Measurements from ENCODE around the gene TNFRSF25.

TNFRSF25 gene, protein sequence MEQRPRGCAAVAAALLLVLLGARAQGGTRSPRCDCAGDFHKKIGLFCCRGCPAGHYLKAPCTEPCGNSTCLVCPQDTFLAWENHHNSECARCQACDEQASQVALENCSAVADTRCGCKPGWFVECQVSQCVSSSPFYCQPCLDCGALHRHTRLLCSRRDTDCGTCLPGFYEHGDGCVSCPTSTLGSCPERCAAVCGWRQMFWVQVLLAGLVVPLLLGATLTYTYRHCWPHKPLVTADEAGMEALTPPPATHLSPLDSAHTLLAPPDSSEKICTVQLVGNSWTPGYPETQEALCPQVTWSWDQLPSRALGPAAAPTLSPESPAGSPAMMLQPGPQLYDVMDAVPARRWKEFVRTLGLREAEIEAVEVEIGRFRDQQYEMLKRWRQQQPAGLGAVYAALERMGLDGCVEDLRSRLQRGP
- total RNA-seq = 87.3 to 346 (median 126) reads per million in 4 experiments

DNA sequence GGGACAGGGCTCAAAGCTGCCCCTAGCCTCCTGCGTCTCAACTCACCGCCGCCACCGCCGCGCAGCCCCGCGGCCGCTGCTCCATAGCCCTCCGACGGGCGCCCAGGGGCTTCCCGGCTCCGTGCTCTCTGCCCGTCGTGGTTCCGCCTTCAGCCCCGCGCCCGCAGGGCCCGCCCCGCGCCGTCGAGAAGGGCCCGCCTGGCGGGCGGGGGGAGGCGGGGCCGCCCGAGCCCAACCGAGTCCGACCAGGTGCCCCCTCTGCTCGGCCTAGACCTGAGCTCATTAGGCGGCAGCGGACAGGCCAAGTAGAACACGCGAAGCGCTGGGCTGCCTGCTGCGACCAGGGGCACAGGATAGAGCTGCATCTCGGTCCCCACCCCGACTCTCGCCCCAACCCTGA is at the start of gene TNFRSF25:
Gene TNFRSF25, minus strand, starts transcription at position 151 of the 400 bp plus-strand sequence. Its CDS starts 66 bp downstream, at position 85.
- DNase-seq = peak; percentile 46

- no peak for DNase-seq
These were observed 49.8 kb upstream of the TNFRSF25 start for GRCh38 chr1:6515771-6516170.

DNA sequence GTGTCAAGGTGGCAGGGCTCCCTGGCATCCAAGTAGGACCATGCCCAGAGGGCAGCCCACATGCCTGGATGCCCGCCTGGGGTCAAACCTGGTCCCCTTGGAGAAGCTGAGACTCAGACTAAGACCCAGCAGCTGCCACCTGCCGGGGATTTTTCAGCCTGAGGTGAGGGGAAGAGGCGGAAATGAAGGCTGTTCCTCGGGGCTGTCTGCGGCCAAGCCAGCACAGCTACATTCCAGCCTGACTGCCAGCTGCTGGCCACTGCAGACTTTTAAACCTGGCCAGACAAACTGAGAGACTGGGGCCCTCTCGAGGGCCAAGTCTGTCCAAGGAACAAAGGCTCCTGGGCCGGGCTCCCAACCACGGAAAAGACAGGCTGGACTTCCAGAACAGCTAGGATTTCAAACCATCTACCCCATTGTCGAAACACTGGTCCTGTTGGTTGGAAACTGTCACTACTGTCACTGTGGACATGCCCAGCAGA is 47.4 kb upstream of the TNFRSF25 start:
- DNase-seq = no peak

DNA sequence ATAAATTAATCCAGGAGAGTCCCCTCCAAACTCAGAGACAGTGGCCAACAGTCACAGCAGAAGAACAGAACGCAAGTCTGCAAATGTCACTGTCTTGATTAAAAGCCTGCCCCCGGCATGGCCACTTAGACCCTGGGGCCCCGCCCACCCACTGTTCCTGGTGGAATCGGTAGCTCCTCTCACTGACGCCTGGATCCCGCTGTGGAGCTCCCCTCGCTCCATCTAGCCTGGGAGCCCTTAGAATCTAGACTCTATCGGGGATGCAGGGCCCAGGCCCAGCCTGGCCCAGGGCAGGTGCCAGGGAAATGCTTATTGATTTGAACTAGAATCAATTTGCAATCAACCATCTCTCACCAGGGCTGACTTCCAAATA is 46.9 kb upstream of the TNFRSF25 start:
- no peak for DNase-seq

DNA sequence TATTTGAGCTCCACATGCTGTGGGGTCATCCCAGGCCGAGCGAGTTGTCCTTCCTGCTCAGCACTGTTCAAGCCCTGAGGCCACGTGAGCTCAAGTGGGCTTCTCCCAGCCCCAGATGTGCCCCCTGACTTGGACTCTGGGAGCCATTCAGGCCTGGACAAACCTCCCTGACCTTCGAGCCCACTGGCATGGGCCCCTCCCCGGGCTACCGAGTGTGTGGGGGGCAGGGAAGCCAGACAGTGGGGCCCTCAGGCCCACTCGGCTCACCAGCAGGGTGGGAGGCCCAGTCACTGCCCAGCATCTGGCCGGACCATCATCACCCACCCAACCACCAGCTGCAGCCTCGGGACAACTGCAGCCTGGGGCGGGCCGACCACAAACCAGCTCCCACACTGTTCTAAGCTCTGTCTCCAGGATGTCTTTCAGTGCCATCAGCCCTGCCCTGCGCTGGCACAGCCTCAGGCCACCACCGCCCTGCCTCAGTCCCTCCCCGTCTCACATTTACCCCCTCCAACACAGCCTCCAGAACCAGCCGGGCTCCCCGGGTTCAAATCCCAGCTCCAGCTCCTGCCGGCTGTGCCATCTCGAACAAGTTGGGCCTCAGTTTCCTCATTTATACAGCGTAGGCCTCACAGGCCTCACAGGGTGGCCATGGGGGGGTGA is 46.4 kb upstream of the TNFRSF25 start:
- no peak for DNase-seq

DNA sequence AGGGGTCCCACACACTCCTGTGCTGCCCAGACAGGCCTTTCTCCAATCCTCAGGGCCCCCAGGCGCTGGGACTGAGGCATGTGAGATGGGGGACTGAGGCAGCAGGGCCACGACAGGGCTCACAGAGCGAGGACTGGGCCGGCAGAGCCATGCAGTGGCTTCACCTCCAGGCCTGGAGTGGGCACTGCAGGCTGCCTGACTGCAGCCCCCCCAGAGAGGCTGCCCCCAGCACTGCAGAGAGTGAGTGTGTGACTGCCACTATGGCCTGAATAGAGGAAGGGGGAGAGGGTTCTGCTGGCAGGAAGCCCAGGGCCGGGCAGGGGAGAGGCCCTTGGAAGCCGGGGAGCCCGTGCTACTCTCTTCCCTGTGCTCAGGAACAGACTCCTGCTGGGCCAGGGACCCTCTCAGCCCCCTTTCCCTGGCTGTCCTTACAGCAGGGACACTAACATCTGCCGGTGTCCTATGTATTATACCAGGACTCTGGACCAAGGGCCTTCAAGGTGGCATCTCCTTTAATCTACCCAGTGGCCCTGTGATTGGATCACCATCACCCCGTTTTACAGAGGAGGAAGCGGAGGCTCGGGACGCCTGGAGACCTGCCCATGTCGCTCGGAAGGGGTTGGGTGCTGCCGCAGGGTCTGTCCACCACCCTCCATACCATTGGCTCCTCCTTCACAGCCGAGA is 45.7 kb upstream of the TNFRSF25 start:
- DNase-seq = no peak

DNA sequence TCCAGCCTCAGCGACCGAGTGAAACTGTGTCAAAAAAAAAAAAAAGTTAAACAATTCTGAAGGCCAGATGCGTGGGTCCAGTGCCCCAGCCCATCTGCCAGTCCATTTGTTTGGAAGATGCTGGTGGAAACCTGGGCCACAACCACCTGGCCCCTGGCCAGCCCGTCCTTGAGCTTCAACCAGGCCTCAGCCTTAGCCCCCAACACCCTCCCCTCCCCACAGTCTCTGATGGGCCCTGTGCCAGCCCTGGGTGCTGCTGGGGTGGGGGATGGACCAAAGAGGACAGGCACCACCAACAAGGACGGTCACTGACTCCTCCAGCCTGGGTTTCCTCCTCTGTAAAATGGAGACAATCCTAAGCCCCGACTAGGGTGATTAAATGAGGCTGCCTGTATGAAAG is 45.1 kb upstream of the TNFRSF25 start:
- no peak for DNase-seq

- no peak for DNase-seq
These were observed 44.5 kb upstream of the TNFRSF25 start for GRCh38 chr1:6510493-6510892.

GRCh38 chr1:6509919-6510291 is 43.9 kb upstream of the TNFRSF25 start:
- DNase-seq = no peak

DNA sequence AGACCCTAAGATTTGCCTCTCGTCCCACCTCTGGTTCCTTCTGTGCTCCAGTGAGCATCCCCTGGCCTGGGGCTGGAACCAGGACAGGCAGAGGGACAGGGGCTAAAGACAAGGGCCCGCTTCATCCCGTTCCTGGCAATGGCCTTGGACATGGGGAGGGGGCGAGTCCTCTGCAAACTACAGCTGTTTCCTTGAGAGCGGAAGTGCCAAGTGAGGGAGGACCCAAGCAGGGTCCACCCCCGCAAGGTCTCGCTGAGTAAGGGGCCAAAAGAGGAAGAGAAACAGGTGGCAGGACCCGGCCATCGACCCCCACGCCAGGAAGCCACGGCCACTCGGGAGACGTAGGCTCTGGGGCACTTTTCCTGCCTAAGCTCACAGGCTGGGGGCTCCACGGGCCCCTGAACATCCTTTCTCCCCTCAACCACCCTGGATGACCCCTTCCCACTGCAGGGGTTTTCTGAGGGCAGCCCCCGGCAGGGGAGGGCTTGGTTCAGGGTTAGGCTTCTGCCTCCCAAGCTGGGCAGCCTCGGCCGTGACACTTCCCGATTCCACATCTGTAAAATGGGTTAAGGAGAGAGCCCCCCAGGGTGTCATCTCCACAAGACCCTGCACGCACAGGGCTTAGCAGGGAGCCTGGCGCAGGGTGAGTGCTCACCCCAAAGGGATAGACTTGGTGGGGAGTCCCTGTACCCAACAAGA is 43.4 kb upstream of the TNFRSF25 start:
- DNase-seq = no peak

DNA sequence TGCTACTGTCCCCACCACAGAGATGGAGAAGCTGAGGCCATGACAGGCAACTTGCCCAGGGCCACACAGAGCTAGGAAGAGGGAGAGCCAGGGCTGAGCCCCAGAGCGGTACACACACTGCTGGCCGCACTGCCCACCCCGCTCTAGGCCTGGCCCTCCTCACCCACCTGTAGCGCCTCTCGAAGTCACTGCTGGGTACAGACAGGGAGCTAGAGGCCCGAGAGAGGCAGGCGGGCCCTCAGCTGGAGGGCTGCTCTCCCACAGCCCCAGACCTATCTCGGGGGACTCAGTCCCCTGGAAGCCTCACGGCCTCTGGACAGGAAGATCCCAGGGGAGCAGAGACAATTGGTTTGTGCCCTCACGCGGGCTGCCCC is 42.8 kb upstream of the TNFRSF25 start:
- DNase-seq = no peak

DNA sequence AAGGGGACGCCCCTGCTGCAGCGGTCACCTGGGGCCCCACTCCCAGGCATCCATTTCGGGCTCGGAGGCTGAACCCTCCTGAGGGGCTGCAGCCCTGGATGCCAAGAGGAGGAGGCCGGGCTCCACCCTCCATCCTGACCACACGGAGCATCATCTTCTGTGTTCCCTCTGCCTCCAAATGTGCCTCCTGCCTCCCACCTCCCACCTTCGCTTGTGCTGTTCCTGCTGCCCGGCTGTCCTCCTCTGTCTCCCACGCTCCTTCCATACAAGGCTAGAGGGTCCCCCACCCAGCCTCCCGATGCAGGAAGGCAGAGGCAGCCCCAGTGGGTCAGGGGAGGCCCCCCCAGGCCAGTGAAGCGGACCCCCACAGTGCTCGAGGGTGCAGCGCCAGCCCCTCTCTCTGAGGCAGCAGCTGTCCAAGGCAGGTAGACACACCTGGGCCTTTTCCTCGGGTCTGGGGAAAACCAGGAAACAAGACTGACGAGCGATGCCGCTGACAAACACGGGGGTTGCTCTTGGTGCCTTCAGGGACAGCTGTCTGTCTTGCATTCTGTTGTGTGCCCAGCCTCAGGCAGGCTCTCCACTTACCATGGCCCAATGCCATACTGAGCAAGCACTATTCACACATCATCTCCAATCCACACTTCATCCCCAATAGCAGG is 42.3 kb upstream of the TNFRSF25 start:
- no peak for DNase-seq

GRCh38 chr1:6507461-6507911 is 41.5 kb upstream of the TNFRSF25 start:
- no peak for DNase-seq

- DNase-seq = no peak
These were observed 41.1 kb upstream of the TNFRSF25 start for GRCh38 chr1:6507037-6507428.

DNA sequence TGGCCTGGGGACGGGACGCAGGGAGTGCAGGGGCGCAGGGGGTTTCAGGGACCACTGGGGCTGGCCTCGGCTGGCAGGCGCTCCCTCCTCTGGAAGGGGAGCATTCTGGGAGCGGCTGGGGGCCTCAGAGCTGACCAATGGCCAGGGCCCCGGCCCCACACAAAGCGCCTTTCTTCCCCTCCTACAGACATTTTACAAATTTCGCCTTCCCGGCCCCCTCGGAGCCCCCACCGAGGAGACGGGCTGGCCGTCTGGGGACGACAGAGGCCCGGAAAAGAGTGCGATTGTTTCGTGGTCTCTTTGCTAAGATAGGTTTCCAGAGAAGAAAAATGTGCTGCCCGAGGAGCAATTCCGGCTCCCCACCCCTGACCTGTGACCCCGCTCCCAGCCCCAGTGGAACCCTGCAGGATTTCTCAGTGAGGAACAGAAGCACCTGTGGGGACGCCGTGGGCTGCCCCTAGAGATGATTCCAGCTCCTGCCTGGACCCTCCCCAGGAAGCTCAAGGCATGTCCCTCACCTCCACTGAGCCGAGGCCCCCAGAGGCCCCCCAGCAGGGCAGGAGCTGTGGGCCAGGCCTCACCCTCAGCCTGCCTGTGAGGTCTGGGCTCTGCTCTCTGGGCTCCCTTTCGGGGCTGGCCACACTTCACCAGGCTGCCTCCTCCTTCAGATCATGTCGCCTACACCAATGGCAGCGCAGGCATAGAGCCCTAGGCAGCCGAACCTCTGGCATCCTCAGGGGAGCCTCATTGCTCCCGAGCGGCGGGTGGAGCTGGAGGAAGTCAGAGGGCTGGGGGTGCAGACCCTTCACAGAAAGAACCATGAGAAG is 40.5 kb upstream of the TNFRSF25 start:
- DNase-seq = no peak

GRCh38 chr1:6505367-6506209 is 39.6 kb upstream of the TNFRSF25 start:
- no peak for DNase-seq

DNA sequence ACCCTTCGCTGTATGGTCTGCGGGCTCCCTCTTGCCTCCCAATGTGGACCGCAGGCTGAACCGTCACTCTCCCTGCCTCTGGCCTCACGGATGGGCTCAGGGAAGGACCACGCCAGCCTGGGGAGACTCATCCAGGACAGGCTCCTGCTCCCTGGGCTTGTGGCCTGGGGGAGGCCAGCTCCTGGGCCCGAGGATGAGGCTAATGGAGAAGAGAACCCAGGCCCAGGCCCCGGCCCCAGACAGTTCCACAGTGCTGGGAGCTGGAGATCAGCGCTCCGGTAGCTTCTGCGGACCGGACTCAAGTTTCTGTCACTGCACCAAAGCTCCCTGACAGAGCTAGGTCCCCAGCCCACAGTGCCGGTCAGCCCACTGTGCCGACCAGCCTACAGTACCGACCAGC is 38.9 kb upstream of the TNFRSF25 start:
- DNase-seq = no peak

- DNase-seq = no peak
These were observed 38.1 kb upstream of the TNFRSF25 start for GRCh38 chr1:6503884-6504602.

GRCh38 chr1:6502000-6502891 is 36.3 kb upstream of the TNFRSF25 start:
- DNase-seq = no peak
